Neural crest cell (in vitro differentiated cells): ENCODE data around the gene PLA2G12A. TPM values are rescaled to one million over a fixed set of nuclear protein-coding genes. Genes with fewer than 3 reads are reported as not detected.

Source experiments
- DNase-seq: peaks from one replicate; pipeline ENCODE4 v3.0.0; 2021; ENCODE audit warnings: low read depth, mixed read lengths, low spot score
- H3K27ac Mint-ChIP-seq: one replicate; pipeline ENCODE4 v1.8.0; 2021; ENCODE audit warnings: mild to moderate bottlenecking, mixed read lengths; ENCODE audit not compliant: unreplicated experiment
- H3K27me3 Mint-ChIP-seq: 2 replicates; pipeline ENCODE4 v1.8.0; 2021; ENCODE audit warnings: low read depth, mild to moderate bottlenecking, mixed read lengths
- H3K36me3 Mint-ChIP-seq: 2 replicates; pipeline ENCODE4 v1.8.0; 2021; ENCODE audit warnings: low read depth, mild to moderate bottlenecking, mixed read lengths
- H3K4me1 Mint-ChIP-seq: 2 replicates; pipeline ENCODE4 v1.8.0; 2021; ENCODE audit warnings: mixed read lengths
- H3K4me3 Mint-ChIP-seq: one replicate; pipeline ENCODE4 v1.8.0; 2021; ENCODE audit warnings: mild to moderate bottlenecking, mixed read lengths
- H3K9me3 Mint-ChIP-seq: 2 replicates; pipeline ENCODE4 v1.8.0; 2021; ENCODE audit warnings: mixed read lengths
- CTCF ChIP-seq: fragments of 200-600 bp; sonication (generic); conservative IDR thresholded peaks from 2 replicates; pipeline ENCODE4 v1.5.0; 2021; ENCODE audit warnings: antibody characterized with exemption, mild to moderate bottlenecking
- total RNA-seq: library from RNA; stranded (reverse); gene quantifications from 2 replicates; pipeline ENCODE4 v1.2.1, GENCODE V29; 2021

Gene PLA2G12A
- total RNA-seq, 1 donor from 2014 or later = 13.5 TPM

- no peaks in the 10 kb centered on the region for H3K4me1 Mint-ChIP-seq
- H3K27me3 Mint-ChIP-seq = peaks cover 9% of the 10 kb centered on the region
- no peak for TF ChIP-seq CTCF
- H3K27ac Mint-ChIP-seq = no peak overlapping the region
- H3K36me3 Mint-ChIP-seq = no peaks in the 10 kb centered on the region
- H3K9me3 Mint-ChIP-seq = no peaks in the 10 kb centered on the region
- DNase-seq = no peak
- no peak overlapping the region for H3K4me3 Mint-ChIP-seq
These were observed 18.2 kb upstream of the PLA2G12A start for GRCh38 chr4:109748114-109748513.

GRCh38 chr4:109746728-109747127, 16.9 kb upstream of the PLA2G12A start:
- Mint-ChIP-seq H3K4me3 (no peak overlapping the region), H3K9me3 (no peaks in the 10 kb centered on the region), H3K27me3 (peaks cover 18% of the 10 kb centered on the region), H3K36me3 (no peaks in the 10 kb centered on the region), H3K4me1 (no peaks in the 10 kb centered on the region), H3K27ac (no peak overlapping the region)
- DNase-seq = no peak
- no peak for TF ChIP-seq CTCF

- Mint-ChIP-seq H3K36me3 (no peaks in the 10 kb centered on the region), H3K4me3 (no peak overlapping the region), H3K27ac (no peak overlapping the region), H3K27me3 (peaks cover 18% of the 10 kb centered on the region), H3K4me1 (no peaks in the 10 kb centered on the region), H3K9me3 (no peaks in the 10 kb centered on the region)
- DNase-seq = no peak
- TF ChIP-seq CTCF = no peak
These were observed 16.0 kb upstream of the PLA2G12A start for GRCh38 chr4:109745830-109746229.

- Mint-ChIP-seq H3K4me3 (no peak overlapping the region), H3K36me3 (no peaks in the 10 kb centered on the region), H3K9me3 (no peaks in the 10 kb centered on the region), H3K27me3 (peaks cover 21% of the 10 kb centered on the region), H3K27ac (no peak overlapping the region), H3K4me1 (no peaks in the 10 kb centered on the region)
- no peak for DNase-seq
- no peak for TF ChIP-seq CTCF
These were observed 9.7 kb upstream of the PLA2G12A start for GRCh38 chr4:109739547-109739946.

GRCh38 chr4:109738104-109738872, 8.4 kb upstream of the PLA2G12A start:
- no peak overlapping the region for H3K4me3 Mint-ChIP-seq
- TF ChIP-seq CTCF = no peak
- peaks cover 22% of the 10 kb centered on the region for H3K27me3 Mint-ChIP-seq
- H3K4me1 Mint-ChIP-seq = no peaks in the 10 kb centered on the region
- no peaks in the 10 kb centered on the region for H3K9me3 Mint-ChIP-seq
- no peak overlapping the region for H3K27ac Mint-ChIP-seq
- no peak for DNase-seq
- no peaks in the 10 kb centered on the region for H3K36me3 Mint-ChIP-seq
